ENCODE data around the gene ARRB1. TPM values are rescaled to one million over a fixed set of nuclear protein-coding genes. Genes with fewer than 3 reads are reported as not detected.

The ARRB1 gene
- total RNA-seq, 1 donor from 2014 or later: 13.2 TPM

- H3K27ac Mint-ChIP-seq (ENCODE audit: unreplicated experiment): no peak overlapping the region
- DNase-seq (ENCODE audit: extremely low spot score, unreplicated experiment): no peak
- TF ChIP-seq CTCF (IDR thresholded peaks at IDR 0.05): no peak
- no peaks in the 10 kb centered on the region for H3K27me3 Mint-ChIP-seq (ENCODE audit: unreplicated experiment)
- H3K4me3 Mint-ChIP-seq (ENCODE audit: unreplicated experiment): no peak overlapping the region
- H3K9me3 Mint-ChIP-seq (ENCODE audit: unreplicated experiment): no peaks in the 10 kb centered on the region
- H3K36me3 Mint-ChIP-seq (ENCODE audit: unreplicated experiment): no peaks in the 10 kb centered on the region
- H3K4me1 Mint-ChIP-seq (ENCODE audit: unreplicated experiment): peaks cover 44% of the 10 kb centered on the region
These were observed 27.3 kb downstream of the ARRB1 start for GRCh38 chr11:75324189-75324588.

GRCh38 chr11:75323609-75324008 lies 27.9 kb downstream of the ARRB1 start:
- TF ChIP-seq CTCF (IDR thresholded peaks at IDR 0.05): no peak
- Mint-ChIP-seq H3K4me3 (ENCODE audit: unreplicated experiment) (no peak overlapping the region), H3K27ac (ENCODE audit: unreplicated experiment) (no peak overlapping the region)

GRCh38 chr11:75320643-75321042 lies 30.8 kb downstream of the ARRB1 start:
- Mint-ChIP-seq H3K9me3 (ENCODE audit: unreplicated experiment) (no peaks in the 10 kb centered on the region), H3K36me3 (ENCODE audit: unreplicated experiment) (no peaks in the 10 kb centered on the region), H3K27ac (ENCODE audit: unreplicated experiment) (no peak overlapping the region), H3K4me1 (ENCODE audit: unreplicated experiment) (peaks cover 19% of the 10 kb centered on the region), H3K27me3 (ENCODE audit: unreplicated experiment) (no peaks in the 10 kb centered on the region), H3K4me3 (ENCODE audit: unreplicated experiment) (no peak overlapping the region)
- no peak for DNase-seq (ENCODE audit: extremely low spot score, unreplicated experiment)
- TF ChIP-seq CTCF (IDR thresholded peaks at IDR 0.05): no peak

More at GRCh38 chr11:75323609-75324008, 27.9 kb downstream of the ARRB1 start:
- Mint-ChIP-seq H3K27me3 (ENCODE audit: unreplicated experiment) (no peaks in the 10 kb centered on the region), H3K4me1 (ENCODE audit: unreplicated experiment) (peaks cover 39% of the 10 kb centered on the region), H3K36me3 (ENCODE audit: unreplicated experiment) (no peaks in the 10 kb centered on the region), H3K9me3 (ENCODE audit: unreplicated experiment) (no peaks in the 10 kb centered on the region)
- DNase-seq (ENCODE audit: extremely low spot score, unreplicated experiment): no peak

- peaks cover 18% of the 10 kb centered on the region for H3K4me1 Mint-ChIP-seq (ENCODE audit: unreplicated experiment)
These were observed 31.3 kb downstream of the ARRB1 start for GRCh38 chr11:75320046-75320618.

More at GRCh38 chr11:75320046-75320618, 31.3 kb downstream of the ARRB1 start:
- H3K4me3 Mint-ChIP-seq (ENCODE audit: unreplicated experiment): no peak overlapping the region
- H3K9me3 Mint-ChIP-seq (ENCODE audit: unreplicated experiment): no peaks in the 10 kb centered on the region
- no peaks in the 10 kb centered on the region for H3K27me3 Mint-ChIP-seq (ENCODE audit: unreplicated experiment)
- no peak overlapping the region for H3K27ac Mint-ChIP-seq (ENCODE audit: unreplicated experiment)
- no peak for TF ChIP-seq CTCF (IDR thresholded peaks at IDR 0.05)
- no peak for DNase-seq (ENCODE audit: extremely low spot score, unreplicated experiment)
- H3K36me3 Mint-ChIP-seq (ENCODE audit: unreplicated experiment): no peaks in the 10 kb centered on the region

Data from osteocyte (in vitro differentiated cells).